Hippocampal formation (tissue), 2 donors: ENCODE results near the gene MMP7.
"Not testable (repeated sequence)": the region's sequence is repeated elsewhere in the genome, so short reads cannot be mapped to it uniquely, and the experiment has no call there.

Experiments
- DNase-seq, 2 donors: peaks; one replicate each; lab custom pipeline; 2025; lab: John Stamatoyannopoulos, UW

The MMP7 gene

GRCh38 chr11:102539567-102539966 is 9.0 kb upstream of the MMP7 start:
- DNase-seq = no peak

- DNase-seq = no peak
Observed at GRCh38 chr11:102538932-102539331, 8.4 kb upstream of the MMP7 start.

- DNase-seq = no peak
Observed at GRCh38 chr11:102534261-102534872, 3.8 kb upstream of the MMP7 start.

- DNase-seq = no peak
Observed at GRCh38 chr11:102528618-102529017, 1.9 kb downstream of the MMP7 start.

GRCh38 chr11:102527684-102528083 is 2.9 kb downstream of the MMP7 start:
- no peak for DNase-seq

- DNase-seq = no peak
Observed at GRCh38 chr11:102527041-102527440, 3.5 kb downstream of the MMP7 start.

- DNase-seq = no peak
Observed at GRCh38 chr11:102523887-102524286, 6.7 kb downstream of the MMP7 start.

GRCh38 chr11:102523189-102523570 is 7.4 kb downstream of the MMP7 start:
- no peak for DNase-seq

GRCh38 chr11:102522312-102523188 is 8.0 kb downstream of the MMP7 start:
- no peak for DNase-seq

- no peak for DNase-seq
Observed at GRCh38 chr11:102521121-102521520, 9.4 kb downstream of the MMP7 start.

GRCh38 chr11:102520514-102520913 is 10.0 kb downstream of the MMP7 start:
- no peak for DNase-seq

- DNase-seq = no peak
Observed at GRCh38 chr11:102518296-102519094, 12.1 kb downstream of the MMP7 start.

- DNase-seq = no peak
Observed at GRCh38 chr11:102517670-102518069, 12.9 kb downstream of the MMP7 start.

- DNase-seq = no peak
Observed at GRCh38 chr11:102516179-102516578, 14.4 kb downstream of the MMP7 start.

- no peak for DNase-seq
Observed at GRCh38 chr11:102513869-102514268, 16.7 kb downstream of the MMP7 start.

GRCh38 chr11:102510439-102511135 is 20.0 kb downstream of the MMP7 start:
- no peak for DNase-seq

GRCh38 chr11:102502831-102503230 is 27.7 kb downstream of the MMP7 start:
- not testable (repeated sequence) for DNase-seq

GRCh38 chr11:102500829-102501228 is 29.7 kb downstream of the MMP7 start:
- DNase-seq = no peak

GRCh38 chr11:102499931-102500330 is 30.6 kb downstream of the MMP7 start:
- DNase-seq = no peak

GRCh38 chr11:102499151-102499550 is 31.4 kb downstream of the MMP7 start:
- no peak for DNase-seq

- no peak for DNase-seq
Observed at GRCh38 chr11:102497061-102497460, 33.5 kb downstream of the MMP7 start.
